Heart left ventricle (tissue), 13 donors: Measurements from ENCODE around the gene EVI2B.

ENCODE experiments used
- POLR2A ChIP-seq, 2 donors: fragments of 450-650 bp; IDR thresholded peaks; one replicate each; pipeline ENCODE4 v1.6.1; 2017; ENCODE audit warnings: antibody characterized with exemption in 2 of 2, mild to moderate bottlenecking in 2 of 2, moderate library complexity in 2 of 2
- TF ChIP-seq, protein P1 (sequence below), 12 donors: fragments of 200-600 bp; sonication (generic) in 4 of 12; IDR thresholded peaks; one replicate each; pipeline versions ENCODE4 v1.5.0 to v1.8.0; 2018 to 2022; ENCODE audit warnings: antibody characterized with exemption in 12 of 12, mild to moderate bottlenecking in 5 of 12
- donor health status: ischemic (EF 13 %, LVEDD 7.1; RV severe dilation, severe dysfunction).
- donor health status: DM: no; HTN: yes; CAD: no.
- donor health status: DM: no; HTN: no; CAD: no.
- donor health status: ischemic (EF 25% LVEDD 6.9; RV normal size, moderate dysfunction).
- donor health status: ischemic (EF 25% LVEDD 5.7; RV mildly dilated, moderate dysfunction).
- donor health status: ischemic (EF 35%, LVEDD 5.7; RV mildly dilated, moderate dysfunction).
- donor health status: nonischemic (EF 11% LVEDD 7.7; RV severe dilation, severe dysfunction).
- donor health status: DM: yes; HTN: yes; CAD: no.
- donor health status: PGD.
- donor health status: ischemic (EF 29% LVEDD 5.4; RV normal size, mild dysfunction).
- donor health status: nonischemic (EF 23%, LVEDD 6.1; RV moderate dilation, normal function).

DNA sequence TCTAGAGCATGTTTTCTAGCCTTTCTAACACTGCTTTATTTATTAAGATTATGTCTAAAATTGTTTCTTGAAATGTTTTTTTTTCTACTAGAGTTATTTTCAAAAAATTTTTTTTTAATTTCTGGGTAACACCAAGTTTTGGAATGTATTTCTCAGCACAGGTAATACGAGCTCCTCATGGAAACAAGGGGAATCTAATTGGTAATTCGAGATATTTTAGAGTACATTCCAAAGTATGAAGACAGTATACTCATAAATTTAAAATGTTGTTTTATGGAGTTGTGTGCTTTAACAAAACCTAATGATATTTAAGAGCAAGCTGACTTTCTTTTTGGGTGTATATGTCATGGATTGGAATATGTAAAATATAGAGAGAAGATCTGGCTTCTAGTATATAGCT lies 59.2 kb downstream of the EVI2B start:
- TF ChIP-seq, protein P1, sequence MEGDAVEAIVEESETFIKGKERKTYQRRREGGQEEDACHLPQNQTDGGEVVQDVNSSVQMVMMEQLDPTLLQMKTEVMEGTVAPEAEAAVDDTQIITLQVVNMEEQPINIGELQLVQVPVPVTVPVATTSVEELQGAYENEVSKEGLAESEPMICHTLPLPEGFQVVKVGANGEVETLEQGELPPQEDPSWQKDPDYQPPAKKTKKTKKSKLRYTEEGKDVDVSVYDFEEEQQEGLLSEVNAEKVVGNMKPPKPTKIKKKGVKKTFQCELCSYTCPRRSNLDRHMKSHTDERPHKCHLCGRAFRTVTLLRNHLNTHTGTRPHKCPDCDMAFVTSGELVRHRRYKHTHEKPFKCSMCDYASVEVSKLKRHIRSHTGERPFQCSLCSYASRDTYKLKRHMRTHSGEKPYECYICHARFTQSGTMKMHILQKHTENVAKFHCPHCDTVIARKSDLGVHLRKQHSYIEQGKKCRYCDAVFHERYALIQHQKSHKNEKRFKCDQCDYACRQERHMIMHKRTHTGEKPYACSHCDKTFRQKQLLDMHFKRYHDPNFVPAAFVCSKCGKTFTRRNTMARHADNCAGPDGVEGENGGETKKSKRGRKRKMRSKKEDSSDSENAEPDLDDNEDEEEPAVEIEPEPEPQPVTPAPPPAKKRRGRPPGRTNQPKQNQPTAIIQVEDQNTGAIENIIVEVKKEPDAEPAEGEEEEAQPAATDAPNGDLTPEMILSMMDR (IDR thresholded peaks at IDR 0.05): no peak
- TF ChIP-seq POLR2A (IDR thresholded peaks at IDR 0.05): no peak
